Keratinocyte (primary cell): ENCODE results near the gene SCUBE1.

Source experiments
- EZH2 ChIP-seq: IDR thresholded peaks from one replicate; pipeline ENCODE4 v1.6.1; 2012; ENCODE audit warnings: inconsistent platforms, mild to moderate bottlenecking, low read length, moderate library complexity
- TF ChIP-seq, protein P1 (sequence below), 3 experiments: IDR thresholded peaks in 1 of 3; conservative IDR thresholded peaks in 1 of 3; optimal IDR thresholded peaks in 1 of 3; 2 replicates in 2 of 3; 3 replicates in 1 of 3; pipeline versions ENCODE3 to v1.5.1; 2011; ENCODE audit warnings: low read length in 3 of 3, mild to moderate bottlenecking in 3 of 3, moderate library complexity in 2 of 3, control low read depth in 1 of 3, inconsistent platforms in 1 of 3; ENCODE audit not compliant: insufficient read depth in 2 of 3; ENCODE audit errors: extremely low read depth in 1 of 3

- TF ChIP-seq, protein P1, sequence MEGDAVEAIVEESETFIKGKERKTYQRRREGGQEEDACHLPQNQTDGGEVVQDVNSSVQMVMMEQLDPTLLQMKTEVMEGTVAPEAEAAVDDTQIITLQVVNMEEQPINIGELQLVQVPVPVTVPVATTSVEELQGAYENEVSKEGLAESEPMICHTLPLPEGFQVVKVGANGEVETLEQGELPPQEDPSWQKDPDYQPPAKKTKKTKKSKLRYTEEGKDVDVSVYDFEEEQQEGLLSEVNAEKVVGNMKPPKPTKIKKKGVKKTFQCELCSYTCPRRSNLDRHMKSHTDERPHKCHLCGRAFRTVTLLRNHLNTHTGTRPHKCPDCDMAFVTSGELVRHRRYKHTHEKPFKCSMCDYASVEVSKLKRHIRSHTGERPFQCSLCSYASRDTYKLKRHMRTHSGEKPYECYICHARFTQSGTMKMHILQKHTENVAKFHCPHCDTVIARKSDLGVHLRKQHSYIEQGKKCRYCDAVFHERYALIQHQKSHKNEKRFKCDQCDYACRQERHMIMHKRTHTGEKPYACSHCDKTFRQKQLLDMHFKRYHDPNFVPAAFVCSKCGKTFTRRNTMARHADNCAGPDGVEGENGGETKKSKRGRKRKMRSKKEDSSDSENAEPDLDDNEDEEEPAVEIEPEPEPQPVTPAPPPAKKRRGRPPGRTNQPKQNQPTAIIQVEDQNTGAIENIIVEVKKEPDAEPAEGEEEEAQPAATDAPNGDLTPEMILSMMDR (optimal IDR thresholded peaks at IDR 0.05 in 1 of 3, IDR thresholded peaks at IDR 0.05 in 1 of 3, conservative IDR thresholded peaks at IDR 0.05 in 1 of 3; ENCODE audit: extremely low read depth in 1 of 3, insufficient read depth in 2 of 3, low read length in 3 of 3) = no peak
- TF ChIP-seq EZH2 = no peak
Measured at GRCh38 chr22:43177479-43177878, 165.7 kb downstream of the SCUBE1 start.
